Osteocyte (in vitro differentiated cells): ENCODE measurements around the gene SCN8A. TPM values are rescaled to one million over a fixed set of nuclear protein-coding genes. Genes with fewer than 3 reads are reported as not detected.

ENCODE experiments used
- DNase-seq: peaks from one replicate; pipeline ENCODE4 v3.0.0; 2021; ENCODE audit warnings: mixed read lengths; ENCODE audit not compliant: unreplicated experiment; ENCODE audit errors: extremely low spot score
- H3K27ac Mint-ChIP-seq: one replicate; pipeline ENCODE4 v1.8.0; 2021; ENCODE audit warnings: mild to moderate bottlenecking, mixed read lengths; ENCODE audit not compliant: unreplicated experiment
- H3K27me3 Mint-ChIP-seq: one replicate; pipeline ENCODE4 v1.8.0; 2021; ENCODE audit warnings: mixed read lengths; ENCODE audit not compliant: unreplicated experiment
- H3K36me3 Mint-ChIP-seq: one replicate; pipeline ENCODE4 v1.8.0; 2021; ENCODE audit warnings: mixed read lengths; ENCODE audit not compliant: unreplicated experiment
- H3K4me1 Mint-ChIP-seq: one replicate; pipeline ENCODE4 v1.8.0; 2021; ENCODE audit warnings: mixed read lengths; ENCODE audit not compliant: unreplicated experiment
- H3K4me3 Mint-ChIP-seq: one replicate; pipeline ENCODE4 v1.8.0; 2021; ENCODE audit warnings: mild to moderate bottlenecking, moderate library complexity, mixed read lengths; ENCODE audit not compliant: unreplicated experiment
- H3K9me3 Mint-ChIP-seq: one replicate; pipeline ENCODE4 v1.8.0; 2021; ENCODE audit warnings: mixed read lengths; ENCODE audit not compliant: unreplicated experiment
- total RNA-seq: library from RNA; stranded (reverse); gene quantifications from 2 replicates; pipeline ENCODE4 v1.2.1, GENCODE V29; 2021
- TF ChIP-seq, protein P1 (sequence below): fragments of 200-600 bp; sonication (generic); IDR thresholded peaks from 2 replicates; pipeline ENCODE4 v1.5.0; 2021; ENCODE audit warnings: antibody characterized with exemption, mild to moderate bottlenecking, moderate library complexity

Gene SCN8A
- total RNA-seq, 1 donor from 2014 or later, result 1.5 TPM

DNA sequence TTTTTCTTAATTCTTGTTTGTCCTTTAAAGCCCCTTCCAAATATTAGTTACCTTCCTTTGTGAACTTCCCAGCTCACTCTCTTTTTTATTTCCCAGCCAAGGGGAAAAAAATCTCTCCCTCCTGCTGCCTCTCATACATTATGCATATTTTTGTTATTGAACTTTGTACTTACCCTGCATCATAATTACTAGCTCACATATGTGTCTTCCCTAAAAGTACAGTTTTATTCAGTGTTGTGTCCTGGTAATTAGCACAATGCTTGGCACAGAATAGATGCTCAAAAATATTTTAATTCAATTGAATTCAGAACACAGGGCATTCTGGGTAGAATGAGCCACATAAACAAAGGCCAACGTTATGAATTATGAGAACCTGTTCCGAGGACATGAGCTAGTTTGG lies 91.9 kb downstream of the SCN8A start:
- H3K36me3 Mint-ChIP-seq, result no peaks in the 10 kb centered on the region
- no peak overlapping the region for H3K27ac Mint-ChIP-seq
- H3K4me3 Mint-ChIP-seq, result no peak overlapping the region
- TF ChIP-seq, protein P1, sequence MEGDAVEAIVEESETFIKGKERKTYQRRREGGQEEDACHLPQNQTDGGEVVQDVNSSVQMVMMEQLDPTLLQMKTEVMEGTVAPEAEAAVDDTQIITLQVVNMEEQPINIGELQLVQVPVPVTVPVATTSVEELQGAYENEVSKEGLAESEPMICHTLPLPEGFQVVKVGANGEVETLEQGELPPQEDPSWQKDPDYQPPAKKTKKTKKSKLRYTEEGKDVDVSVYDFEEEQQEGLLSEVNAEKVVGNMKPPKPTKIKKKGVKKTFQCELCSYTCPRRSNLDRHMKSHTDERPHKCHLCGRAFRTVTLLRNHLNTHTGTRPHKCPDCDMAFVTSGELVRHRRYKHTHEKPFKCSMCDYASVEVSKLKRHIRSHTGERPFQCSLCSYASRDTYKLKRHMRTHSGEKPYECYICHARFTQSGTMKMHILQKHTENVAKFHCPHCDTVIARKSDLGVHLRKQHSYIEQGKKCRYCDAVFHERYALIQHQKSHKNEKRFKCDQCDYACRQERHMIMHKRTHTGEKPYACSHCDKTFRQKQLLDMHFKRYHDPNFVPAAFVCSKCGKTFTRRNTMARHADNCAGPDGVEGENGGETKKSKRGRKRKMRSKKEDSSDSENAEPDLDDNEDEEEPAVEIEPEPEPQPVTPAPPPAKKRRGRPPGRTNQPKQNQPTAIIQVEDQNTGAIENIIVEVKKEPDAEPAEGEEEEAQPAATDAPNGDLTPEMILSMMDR, result no peak
- no peak for DNase-seq
- H3K9me3 Mint-ChIP-seq, result no peaks in the 10 kb centered on the region
- no peaks in the 10 kb centered on the region for H3K27me3 Mint-ChIP-seq
- H3K4me1 Mint-ChIP-seq, result peaks cover 38% of the 10 kb centered on the region

GRCh38 chr12:51683763-51684357 lies 92.8 kb downstream of the SCN8A start:
- Mint-ChIP-seq H3K27ac (peak overlapping the region; percentile 78), H3K4me1 (peaks cover 38% of the 10 kb centered on the region)
- TF ChIP-seq, protein P1, result no peak

GRCh38 chr12:51686727-51687126 lies 95.7 kb downstream of the SCN8A start:
- H3K9me3 Mint-ChIP-seq, result no peaks in the 10 kb centered on the region
- peak overlapping the region; percentile 16 for H3K27ac Mint-ChIP-seq
- DNase-seq, result no peak
- H3K36me3 Mint-ChIP-seq, result no peaks in the 10 kb centered on the region
- H3K4me1 Mint-ChIP-seq, result peaks cover 38% of the 10 kb centered on the region
- no peaks in the 10 kb centered on the region for H3K27me3 Mint-ChIP-seq
- no peak overlapping the region for H3K4me3 Mint-ChIP-seq
- TF ChIP-seq, protein P1, result no peak

More at GRCh38 chr12:51683763-51684357, 92.8 kb downstream of the SCN8A start:
- no peaks in the 10 kb centered on the region for H3K9me3 Mint-ChIP-seq
- no peaks in the 10 kb centered on the region for H3K27me3 Mint-ChIP-seq
- no peak for DNase-seq
- H3K36me3 Mint-ChIP-seq, result no peaks in the 10 kb centered on the region
- H3K4me3 Mint-ChIP-seq, result no peak overlapping the region

DNA sequence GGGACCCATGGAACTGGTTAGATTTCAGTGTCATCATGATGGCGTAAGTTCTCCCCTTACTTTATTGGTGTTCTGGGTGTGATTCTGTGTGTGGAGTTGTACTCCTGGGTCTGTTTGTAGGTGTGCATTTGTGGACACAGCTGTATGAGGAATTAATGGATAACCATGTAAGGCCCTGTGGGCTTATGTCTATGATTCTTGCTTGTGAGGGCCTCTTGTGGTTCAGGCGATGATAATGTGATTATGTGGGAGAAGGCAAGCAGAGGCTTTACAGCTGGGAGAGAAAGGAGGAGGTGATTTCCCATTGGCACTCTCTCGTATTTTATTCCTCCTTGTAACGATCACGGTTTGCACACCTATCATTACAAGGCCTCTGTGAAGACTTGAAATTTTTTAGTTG lies 96.1 kb downstream of the SCN8A start:
- H3K4me1 Mint-ChIP-seq, result peaks cover 38% of the 10 kb centered on the region
- no peak overlapping the region for H3K4me3 Mint-ChIP-seq
- H3K27me3 Mint-ChIP-seq, result no peaks in the 10 kb centered on the region
- H3K27ac Mint-ChIP-seq, result peak overlapping the region; percentile 53
- H3K9me3 Mint-ChIP-seq, result no peaks in the 10 kb centered on the region
- TF ChIP-seq, protein P1, result no peak
- no peak for DNase-seq
- no peaks in the 10 kb centered on the region for H3K36me3 Mint-ChIP-seq

GRCh38 chr12:51687614-51688013 lies 96.6 kb downstream of the SCN8A start:
- no peak for DNase-seq
- H3K27ac Mint-ChIP-seq, result peak overlapping the region; percentile 53
- no peaks in the 10 kb centered on the region for H3K36me3 Mint-ChIP-seq
- H3K9me3 Mint-ChIP-seq, result no peaks in the 10 kb centered on the region
- H3K4me3 Mint-ChIP-seq, result no peak overlapping the region
- peaks cover 38% of the 10 kb centered on the region for H3K4me1 Mint-ChIP-seq
- TF ChIP-seq, protein P1, result no peak
- no peaks in the 10 kb centered on the region for H3K27me3 Mint-ChIP-seq
